Fibroblast of the aortic adventitia (primary cell): ENCODE data around the gene SLC6A4. TPM values are rescaled to one million over a fixed set of nuclear protein-coding genes. Genes with fewer than 3 reads are reported as not detected.
A peak's percentile ranks its signal among the peaks of the same experiment; 100 is the strongest.
"Not testable (repeated sequence)": the region's sequence is repeated elsewhere in the genome, so short reads cannot be mapped to it uniquely, and the experiment has no call there.

Source experiments
- DNase-seq: peaks from one replicate; pipeline ENCODE4 v3.0.0-alpha.2; 2010; ENCODE audit warnings: low read depth
- H3K4me3 ChIP-seq: 2 replicates; pipeline ENCODE4 v1.5.1; 2011; ENCODE audit warnings: low read depth, mild to moderate bottlenecking, control low read depth, low read length, moderate library complexity
- small RNA-seq: library from RNA; depleted of rRNA; stranded (forward); fragments of <200 nt; gene quantifications from one replicate; pipeline ENCODE3, GENCODE V24; 2012
- total RNA-seq: library from RNA; depleted of rRNA; stranded (reverse); fragments of >200 nt; gene quantifications from 2 replicates; pipeline ENCODE4 v1.2.3, GENCODE V29; 2012; ENCODE audit warnings: low replicate concordance
- TF ChIP-seq, protein P1 (sequence below): IDR thresholded peaks from 2 replicates; pipeline ENCODE4 v1.5.1; 2011; ENCODE audit warnings: mild to moderate bottlenecking, low read length, control low read depth, inconsistent platforms; ENCODE audit not compliant: insufficient read depth

The SLC6A4 gene
- total RNA-seq, 1 donor, result 23.8 TPM

GRCh38 chr17:30148376-30148775, 87.1 kb downstream of the SLC6A4 start:
- no peak overlapping the region for H3K4me3 ChIP-seq
- TF ChIP-seq, protein P1, sequence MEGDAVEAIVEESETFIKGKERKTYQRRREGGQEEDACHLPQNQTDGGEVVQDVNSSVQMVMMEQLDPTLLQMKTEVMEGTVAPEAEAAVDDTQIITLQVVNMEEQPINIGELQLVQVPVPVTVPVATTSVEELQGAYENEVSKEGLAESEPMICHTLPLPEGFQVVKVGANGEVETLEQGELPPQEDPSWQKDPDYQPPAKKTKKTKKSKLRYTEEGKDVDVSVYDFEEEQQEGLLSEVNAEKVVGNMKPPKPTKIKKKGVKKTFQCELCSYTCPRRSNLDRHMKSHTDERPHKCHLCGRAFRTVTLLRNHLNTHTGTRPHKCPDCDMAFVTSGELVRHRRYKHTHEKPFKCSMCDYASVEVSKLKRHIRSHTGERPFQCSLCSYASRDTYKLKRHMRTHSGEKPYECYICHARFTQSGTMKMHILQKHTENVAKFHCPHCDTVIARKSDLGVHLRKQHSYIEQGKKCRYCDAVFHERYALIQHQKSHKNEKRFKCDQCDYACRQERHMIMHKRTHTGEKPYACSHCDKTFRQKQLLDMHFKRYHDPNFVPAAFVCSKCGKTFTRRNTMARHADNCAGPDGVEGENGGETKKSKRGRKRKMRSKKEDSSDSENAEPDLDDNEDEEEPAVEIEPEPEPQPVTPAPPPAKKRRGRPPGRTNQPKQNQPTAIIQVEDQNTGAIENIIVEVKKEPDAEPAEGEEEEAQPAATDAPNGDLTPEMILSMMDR, result no peak
- no peak for DNase-seq

GRCh38 chr17:30147860-30148259, 87.6 kb downstream of the SLC6A4 start:
- not testable (repeated sequence) for H3K4me3 ChIP-seq, DNase-seq

Small RNAs within 50 kb of the gene (small RNA-seq; reads per million reads assigned to genes)
- 12.7 reads per million, percentile 94 among the genes with 10 or more reads in this experiment for gene RF00154

Other genes starting within 250 kb of the SLC6A4 start
- gene NSRP1, start 118.9 kb downstream of the SLC6A4 start, total RNA-seq, result 13.4 and 22.1 TPM in 2 replicates
- 30.5 and 35.9 TPM in 2 replicates for gene BLMH, start 56.2 kb upstream of the SLC6A4 start, total RNA-seq
- gene TMIGD1, start 98.4 kb upstream of the SLC6A4 start, total RNA-seq, result not detected in 2 replicates
- 92.9 and 102 TPM in 2 replicates for gene CPD, start 143.2 kb upstream of the SLC6A4 start, total RNA-seq
- 17.0 and 39.4 TPM in 2 replicates for gene GOSR1, start 241.7 kb upstream of the SLC6A4 start, total RNA-seq